IMR-90 (cell line): ENCODE data around the gene PTGS1.

Source experiments
- CTCF ChIP-seq: conservative IDR thresholded peaks from 2 replicates; pipeline ENCODE4 v1.5.1; 2012; ENCODE audit warnings: mild to moderate bottlenecking, low read depth, low read length, improper control_type of control experiment
- MAZ ChIP-seq: IDR thresholded peaks from 2 replicates; pipeline ENCODE4 v1.6.1; 2012; ENCODE audit warnings: low read depth, mild to moderate bottlenecking, low read length, improper control_type of control experiment, moderate library complexity, borderline replicate concordance
- USF2 ChIP-seq: fragments of 150-350 bp; IDR thresholded peaks from 2 replicates; pipeline ENCODE4 v1.6.1; 2017; ENCODE audit warnings: mild to moderate bottlenecking, antibody characterized with exemption, low read length, low read depth

DNA sequence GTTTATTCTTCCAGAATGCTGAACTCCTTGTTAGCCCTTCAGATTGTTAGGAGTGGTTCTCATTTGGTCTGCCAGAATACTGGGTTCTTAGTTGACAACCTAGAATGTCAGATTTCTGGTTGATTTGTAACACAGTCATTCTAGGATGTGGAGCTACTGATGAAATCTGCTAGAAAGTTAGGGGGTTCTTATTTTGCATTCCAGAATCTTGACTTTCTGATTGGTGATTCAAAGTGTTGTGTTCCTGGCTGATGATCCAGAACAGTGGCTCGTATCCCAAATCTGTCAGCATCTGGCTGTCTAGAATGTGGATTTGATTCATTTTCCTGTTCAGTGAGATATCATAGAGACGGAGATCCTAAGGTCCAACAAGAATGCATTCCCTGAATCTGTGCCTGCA lies 21.9 kb downstream of the PTGS1 start:
- TF ChIP-seq CTCF: no peak
- no peak for TF ChIP-seq USF2
- no peak for TF ChIP-seq MAZ
